WTC11 (cell line): ENCODE results near the gene CIPC. TPM values are rescaled to one million over a fixed set of nuclear protein-coding genes. Genes with fewer than 3 reads are reported as not detected.
A peak's percentile ranks its signal among the peaks of the same experiment; 100 is the strongest.

ENCODE experiments used
- ATAC-seq: fragments of 200-7000 bp; cut with Tn5 transposase; 2 replicates; pipeline ENCODE4 v1.10.0; 2021; ENCODE audit warnings: mild to moderate bottlenecking, moderate library complexity
- CTCF ChIA-PET: fragments of 300-600 bp; sonication (Branson Sonifier 250); formaldehyde crosslinking; loops from one replicate; lab custom pipeline; 2021; ENCODE audit warnings: antibody characterized with exemption; lab: Charles Lee
- POLR2A ChIA-PET: fragments of 350-600 bp; sonication (Branson Sonifier 250); formaldehyde crosslinking; loops from one replicate; lab custom pipeline; 2021; ENCODE audit warnings: antibody characterized with exemption; lab: Charles Lee
- DNase-seq: peaks from one replicate; pipeline ENCODE4 v3.0.0; 2021; ENCODE audit warnings: low spot score
- H3K27ac Mint-ChIP-seq: 2 replicates; pipeline ENCODE4 v1.8.0; 2021; ENCODE audit warnings: mixed read lengths
- H3K27me3 Mint-ChIP-seq: 2 replicates; pipeline ENCODE4 v1.8.0; 2021; ENCODE audit warnings: low read depth, mild to moderate bottlenecking, moderate library complexity, mixed read lengths
- H3K36me3 Mint-ChIP-seq: 2 replicates; pipeline ENCODE4 v1.8.0; 2021; ENCODE audit warnings: mixed read lengths
- H3K4me1 Mint-ChIP-seq: 2 replicates; pipeline ENCODE4 v1.8.0; 2022; ENCODE audit warnings: mixed read lengths
- H3K4me3 Mint-ChIP-seq: 2 replicates; pipeline ENCODE4 v1.8.0; 2021; ENCODE audit warnings: mild to moderate bottlenecking, moderate library complexity, mixed read lengths
- H3K9me3 Mint-ChIP-seq: 2 replicates; pipeline ENCODE4 v1.8.0; 2021; ENCODE audit warnings: mixed read lengths
- AR ChIP-seq: fragments of 250-450 bp; sonication (Bioruptor Pico); IDR thresholded peaks from 2 replicates; pipeline ENCODE4 v1.9.0; 2021; ENCODE audit warnings: mild to moderate bottlenecking
- CREM ChIP-seq: sonication (generic); formaldehyde crosslinking; IDR thresholded peaks from 2 replicates; pipeline ENCODE4 v1.8.1; 2022; ENCODE audit warnings: mild to moderate bottlenecking, missing genetic modification reagents, moderate library complexity
- EMX1 ChIP-seq: fragments of 250-450 bp; sonication (Bioruptor Pico); IDR thresholded peaks from 2 replicates; pipeline ENCODE4 v1.8.0; 2021; ENCODE audit warnings: mild to moderate bottlenecking
- ETV6 ChIP-seq: sonication (generic); formaldehyde crosslinking; IDR thresholded peaks from 2 replicates; pipeline ENCODE4 v1.8.1; 2022; ENCODE audit warnings: mild to moderate bottlenecking, missing genetic modification reagents
- FOXJ3 ChIP-seq: sonication (generic); formaldehyde crosslinking; IDR thresholded peaks from 2 replicates; pipeline ENCODE4 v1.9.0; 2021; ENCODE audit warnings: missing genetic modification reagents, mild to moderate bottlenecking, borderline replicate concordance
- FOXK1 ChIP-seq: sonication (generic); formaldehyde crosslinking; IDR thresholded peaks from 2 replicates; pipeline ENCODE4 v1.8.0; 2022; ENCODE audit warnings: mild to moderate bottlenecking, moderate library complexity, missing genetic modification reagents
- GRHL2 ChIP-seq: fragments of 250-450 bp; sonication (Bioruptor Pico); IDR thresholded peaks from 2 replicates; pipeline ENCODE4 v1.8.0; 2022; ENCODE audit warnings: mild to moderate bottlenecking, moderate library complexity; ENCODE audit not compliant: insufficient replicate concordance, severe bottlenecking
- KAT7 ChIP-seq: sonication (generic); formaldehyde crosslinking; IDR thresholded peaks from 2 replicates; pipeline ENCODE4 v1.8.1; 2023; ENCODE audit warnings: missing genetic modification reagents, mild to moderate bottlenecking, borderline replicate concordance
- MYBL2 ChIP-seq: sonication (generic); formaldehyde crosslinking; IDR thresholded peaks from 2 replicates; pipeline ENCODE4 v1.8.1; 2023; ENCODE audit warnings: mild to moderate bottlenecking, moderate library complexity, missing genetic modification reagents
- NFYB ChIP-seq: sonication (generic); formaldehyde crosslinking; conservative IDR thresholded peaks from 2 replicates; pipeline ENCODE4 v1.8.0; 2022; ENCODE audit warnings: low read depth, missing genetic modification reagents
- NR1H2 ChIP-seq: sonication (generic); formaldehyde crosslinking; IDR thresholded peaks from 2 replicates; pipeline ENCODE4 v1.9.0; 2021; ENCODE audit warnings: mild to moderate bottlenecking, moderate library complexity, missing genetic modification reagents
- RELA ChIP-seq: sonication (generic); formaldehyde crosslinking; IDR thresholded peaks from 2 replicates; pipeline ENCODE4 v1.8.1; 2022; ENCODE audit warnings: missing genetic modification reagents, mild to moderate bottlenecking, borderline replicate concordance
- RORB ChIP-seq: fragments of 250-450 bp; sonication (Bioruptor Pico); IDR thresholded peaks from 2 replicates; pipeline ENCODE4 v1.9.0; 2021; ENCODE audit warnings: mild to moderate bottlenecking
- SOX15 ChIP-seq: fragments of 250-450 bp; sonication (Bioruptor Pico); IDR thresholded peaks from 2 replicates; pipeline ENCODE4 v1.9.0; 2021; ENCODE audit warnings: mild to moderate bottlenecking
- TP53 ChIP-seq: sonication (generic); formaldehyde crosslinking; IDR thresholded peaks from 2 replicates; pipeline ENCODE4 v1.8.1; 2023; ENCODE audit warnings: mild to moderate bottlenecking, missing genetic modification reagents
- ZNF121 ChIP-seq: sonication (generic); formaldehyde crosslinking; IDR thresholded peaks from 2 replicates; pipeline ENCODE4 v1.8.0; 2023; ENCODE audit warnings: missing genetic modification reagents
- ZNF138 ChIP-seq: sonication (generic); formaldehyde crosslinking; conservative IDR thresholded peaks from 2 replicates; pipeline ENCODE4 v1.8.1; 2022; ENCODE audit warnings: mild to moderate bottlenecking, moderate library complexity, missing genetic modification reagents
- ZNF263 ChIP-seq: sonication (generic); formaldehyde crosslinking; IDR thresholded peaks from 2 replicates; pipeline ENCODE4 v1.8.1; 2022; ENCODE audit warnings: low read depth, mild to moderate bottlenecking, moderate library complexity, missing genetic modification reagents
- ZNF317 ChIP-seq: sonication (generic); formaldehyde crosslinking; IDR thresholded peaks from 2 replicates; pipeline ENCODE4 v1.8.1; 2023; ENCODE audit warnings: low read depth, mild to moderate bottlenecking, moderate library complexity, missing genetic modification reagents, borderline replicate concordance
- ZNF416 ChIP-seq: fragments of 250-450 bp; sonication (Bioruptor Pico); IDR thresholded peaks from 2 replicates; pipeline ENCODE4 v1.9.0; 2021; ENCODE audit warnings: mild to moderate bottlenecking, inconsistent platforms
- ZNF512 ChIP-seq: sonication (generic); formaldehyde crosslinking; IDR thresholded peaks from 2 replicates; pipeline ENCODE4 v1.8.1; 2022; ENCODE audit warnings: missing genetic modification reagents, borderline replicate concordance
- ZNF532 ChIP-seq: fragments of 250-450 bp; sonication (Bioruptor Pico); IDR thresholded peaks from 2 replicates; pipeline ENCODE4 v1.9.0; 2021; ENCODE audit warnings: mild to moderate bottlenecking, borderline replicate concordance
- ZSCAN18 ChIP-seq: fragments of 250-450 bp; sonication (Bioruptor Pico); IDR thresholded peaks from 2 replicates; pipeline ENCODE4 v2.1.2; 2022; ENCODE audit warnings: mild to moderate bottlenecking, moderate library complexity
- total RNA-seq: library from RNA; stranded (reverse); gene quantifications from 3 replicates; pipeline ENCODE4 v1.2.3, GENCODE V29; 2021

Gene CIPC
- total RNA-seq, 1 experiment from 2014 or later = 25.4 TPM

- POLR2A ChIA-PET = no interaction called here
- peaks cover 8% of the 10 kb centered on the region for H3K36me3 Mint-ChIP-seq
- no peak for DNase-seq
- ATAC-seq = no peak
- no peak for TF ChIP-seq ETV6 (CRISPR knock-in tag)
- no peak for TF ChIP-seq ZNF317 (CRISPR knock-in tag)
- no peak for TF ChIP-seq KAT7
- no peak for TF ChIP-seq ZNF263 (CRISPR knock-in tag)
- no peak for TF ChIP-seq NFYB (CRISPR knock-in tag)
- H3K4me3 Mint-ChIP-seq = no peak overlapping the region
- H3K27ac Mint-ChIP-seq = no peak overlapping the region; the same call in 1 of the 2 replicates
- H3K4me1 Mint-ChIP-seq = peaks cover 62% of the 10 kb centered on the region
- CTCF ChIA-PET = interaction anchor here (0.7 to 1.0 kb wide), 2 partner anchors 31 to 189 kb away, joined by 3 to 5 read pairs; no protein-coding TSS in a partner anchor
- no peaks in the 10 kb centered on the region for H3K27me3 Mint-ChIP-seq
- H3K9me3 Mint-ChIP-seq = no peaks in the 10 kb centered on the region
These were observed 4.1 kb downstream of the CIPC start for GRCh38 chr14:77102154-77102553.

DNA sequence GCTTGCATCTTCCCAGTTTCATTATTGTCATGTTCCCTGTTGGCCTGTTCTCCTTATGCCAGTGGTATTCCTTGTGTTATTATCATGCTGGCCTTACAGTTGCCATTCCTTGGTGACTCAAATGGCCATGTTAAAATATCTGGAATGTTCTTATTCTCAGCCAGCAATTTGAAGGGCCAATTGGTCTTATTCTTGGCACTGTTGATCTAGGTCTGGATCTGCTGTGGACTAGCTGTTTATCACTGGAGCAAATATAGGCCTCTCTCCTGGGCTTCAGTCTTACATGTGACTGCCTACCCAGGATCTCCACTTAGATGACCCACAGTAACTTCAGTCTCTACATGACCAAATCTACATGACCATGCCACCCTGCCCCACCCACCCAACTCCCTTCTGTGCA lies 5.4 kb downstream of the CIPC start:
- H3K9me3 Mint-ChIP-seq = no peaks in the 10 kb centered on the region
- ChIA-PET POLR2A (no interaction called here), CTCF (interaction anchor here (4.2 kb wide), 1 partner anchor 20 kb away, joined by 22 read pairs; no protein-coding TSS in a partner anchor)
- no peaks in the 10 kb centered on the region for H3K27me3 Mint-ChIP-seq
- TF ChIP-seq ZNF138 (CRISPR knock-in tag) = no peak
- no peak for TF ChIP-seq RELA
- TF ChIP-seq TP53 (CRISPR knock-in tag) = no peak
- no peak for TF ChIP-seq FOXJ3
- H3K4me1 Mint-ChIP-seq = peaks cover 67% of the 10 kb centered on the region
- H3K36me3 Mint-ChIP-seq = peaks cover 18% of the 10 kb centered on the region
- DNase-seq (no peak), ATAC-seq (no peak)
- H3K27ac Mint-ChIP-seq = no peak overlapping the region
- no peak overlapping the region for H3K4me3 Mint-ChIP-seq

- Mint-ChIP-seq H3K36me3 (peaks cover 22% of the 10 kb centered on the region), H3K27ac (peak overlapping the region; percentile 49; the same call in 1 of the 2 replicates)
These were observed 5.9 kb downstream of the CIPC start for GRCh38 chr14:77103951-77104350.

More at GRCh38 chr14:77103951-77104350, 5.9 kb downstream of the CIPC start:
- no peaks in the 10 kb centered on the region for H3K9me3 Mint-ChIP-seq
- ATAC-seq (no peak), DNase-seq (no peak)
- H3K4me1 Mint-ChIP-seq = peaks cover 68% of the 10 kb centered on the region
- no peak overlapping the region for H3K4me3 Mint-ChIP-seq
- ChIA-PET POLR2A (no interaction called here), CTCF (interaction anchor here (0.8 to 4.2 kb wide), 5 partner anchors 20 to 232 kb away, joined by 3 to 22 read pairs (median 4); partner anchors contain the start of gene ZDHHC22)
- no peaks in the 10 kb centered on the region for H3K27me3 Mint-ChIP-seq
- TF ChIP-seq FOXK1 (CRISPR knock-in tag) (no peak), RORB (CRISPR knock-in tag) (no peak), ZNF416 (CRISPR knock-in tag) (no peak), EMX1 (CRISPR knock-in tag) (no peak), CREM (CRISPR knock-in tag) (no peak), NR1H2 (CRISPR knock-in tag) (no peak), ZNF512 (no peak), AR (CRISPR knock-in tag) (no peak), GRHL2 (CRISPR knock-in tag) (no peak), ZNF532 (CRISPR knock-in tag) (no peak), MYBL2 (CRISPR knock-in tag) (no peak), ZNF121 (no peak), SOX15 (CRISPR knock-in tag) (no peak), TP53 (CRISPR knock-in tag) (no peak), FOXJ3 (no peak), ZSCAN18 (no peak)
